ENCODE results near the gene C12orf54.

- peak; percentile 57 for TF ChIP-seq CTCF (IDR thresholded peaks at IDR 0.05; ENCODE audit: poor library complexity)
- TF ChIP-seq EZH2 (IDR thresholded peaks at IDR 0.05; ENCODE audit: borderline replicate concordance): no peak
- TF ChIP-seq EZH2phosphoT487 (IDR thresholded peaks at IDR 0.05; ENCODE audit: low read depth, severe bottlenecking, unreplicated experiment): no peak
Observed at GRCh38 chr12:48454667-48455066, 27.6 kb upstream of the C12orf54 start.
